KBM-7 (cell line): ENCODE results near the gene ATG2B.
A peak's percentile ranks its signal among the peaks of the same experiment; 100 is the strongest.

Source experiments
- DNase-seq: peaks from one replicate; pipeline ENCODE4 v3.0.0-alpha.2; 2015
- in situ Hi-C: fragments of 300-500 bp; cut with MboI; formaldehyde crosslinking; loops from 2 replicates; pipeline ENCODE4 v1.14.3; 2020; ENCODE audit warnings: low sequenced_read_pairs, low pct_unique_long_range_greater_than_20kb, mixed read lengths

ATG2B gene

DNA sequence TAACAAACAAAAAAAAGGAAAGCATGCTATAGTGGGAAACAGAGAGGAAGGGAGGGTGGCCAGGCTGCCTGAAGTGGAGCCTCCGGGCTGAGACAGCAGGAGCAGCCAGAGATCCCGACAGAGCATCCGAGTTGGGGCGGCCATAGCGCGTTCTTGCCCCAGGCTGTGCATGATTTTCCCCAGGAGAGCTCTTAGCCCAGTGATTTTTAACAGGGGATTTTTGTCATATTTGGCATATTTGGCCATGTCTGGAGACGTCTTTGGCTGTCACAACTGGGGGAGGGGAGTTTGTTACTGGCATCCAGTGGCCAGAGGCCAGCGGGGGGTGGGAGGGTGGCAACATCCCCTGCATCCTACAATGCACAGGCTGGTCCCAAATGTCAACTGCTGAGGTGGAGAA lies 83.6 kb downstream of the ATG2B start:
- DNase-seq: no peak
- in situ Hi-C loops: no loop called here

- in situ Hi-C loops: no loop called here
- no peak for DNase-seq
Measured at GRCh38 chr14:96277890-96278289, 85.3 kb downstream of the ATG2B start.

DNA sequence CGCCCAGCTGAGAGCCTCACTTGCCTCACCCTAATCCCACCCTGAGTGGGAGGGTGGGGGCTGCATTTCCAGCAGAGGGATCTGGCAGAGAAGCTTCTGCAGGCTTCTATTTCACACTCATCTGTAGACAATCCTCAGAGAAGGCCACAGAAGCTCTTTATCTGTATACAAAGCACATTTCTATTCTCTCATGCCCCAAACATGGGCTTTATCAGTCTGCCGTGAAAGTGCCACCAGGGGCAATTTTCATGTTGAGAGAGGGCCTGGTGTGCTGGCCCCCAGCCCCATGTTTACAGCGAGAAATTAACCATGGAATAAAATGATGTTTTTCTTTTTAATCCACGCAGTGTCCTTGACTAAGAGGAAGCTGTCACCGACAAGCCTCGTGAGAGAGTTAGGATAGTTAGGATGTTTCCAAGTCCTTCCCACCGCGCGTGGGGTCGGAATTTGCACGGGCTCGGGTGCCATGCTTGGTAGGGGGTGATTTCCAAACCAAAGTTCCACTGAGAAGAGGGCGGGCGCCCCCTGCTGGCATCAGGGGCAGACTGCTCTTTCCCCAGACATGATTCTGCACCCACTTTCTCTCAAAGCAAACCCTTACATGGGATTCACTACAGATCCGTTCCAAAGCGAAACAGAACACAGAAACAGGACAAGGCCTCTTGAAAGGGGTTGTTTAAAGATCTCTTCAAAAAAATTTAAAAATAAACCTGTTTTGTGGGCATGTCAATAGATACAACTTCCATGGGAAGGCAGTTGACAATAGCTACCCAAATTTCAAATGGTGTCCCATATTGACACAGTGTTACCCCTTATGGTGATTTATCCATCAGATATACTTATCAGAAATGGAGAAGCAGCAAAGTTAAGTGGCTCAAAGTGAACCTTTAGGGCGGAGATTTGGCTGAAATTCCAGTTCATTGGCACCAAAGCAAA lies 87.7 kb downstream of the ATG2B start:
- peak; percentile 63 for DNase-seq
- in situ Hi-C loops: no loop called here

DNA sequence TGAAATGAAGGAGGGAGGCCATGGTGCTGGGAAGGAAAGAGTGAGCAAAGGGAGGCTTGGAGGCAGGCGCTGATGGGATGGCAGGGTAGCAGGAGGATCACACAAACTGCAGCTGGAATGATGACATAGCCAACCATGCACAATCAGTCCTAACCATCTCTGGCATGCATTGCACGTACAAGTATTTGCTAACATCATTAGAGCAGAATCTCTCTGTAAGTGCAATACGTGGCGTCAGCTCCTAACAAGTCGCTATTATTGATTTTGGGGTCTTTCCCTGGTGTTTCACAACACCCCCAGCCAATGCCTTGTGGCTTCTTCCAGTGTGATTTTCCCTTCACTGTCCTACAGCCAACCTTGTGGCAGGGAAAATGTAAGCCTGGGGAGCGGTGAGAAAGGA lies 88.6 kb downstream of the ATG2B start:
- DNase-seq: no peak
- in situ Hi-C loops: no loop called here

GRCh38 chr14:96274122-96274521 lies 89.0 kb downstream of the ATG2B start:
- DNase-seq: no peak
- in situ Hi-C loops: no loop called here

DNA sequence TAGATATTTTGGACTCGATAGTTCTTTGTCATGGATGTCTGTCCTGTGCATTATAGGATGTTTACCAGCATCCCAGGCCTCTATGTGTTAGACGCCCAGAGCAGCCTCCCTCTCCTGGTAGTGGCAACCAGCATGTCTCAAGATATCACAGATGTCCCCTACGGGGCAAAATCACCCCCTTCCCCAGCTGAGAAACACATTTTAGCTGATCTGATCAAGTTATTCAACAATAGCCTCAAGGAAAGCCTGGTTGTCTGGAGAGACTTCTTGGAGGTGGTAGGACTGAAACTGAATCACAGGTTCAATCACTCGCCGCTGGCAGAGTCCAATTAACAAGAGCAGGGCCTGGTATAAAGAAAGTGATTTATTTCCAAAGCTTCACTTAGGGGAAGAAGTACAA lies 89.5 kb downstream of the ATG2B start:
- no peak for DNase-seq
- in situ Hi-C loops: no loop called here

DNA sequence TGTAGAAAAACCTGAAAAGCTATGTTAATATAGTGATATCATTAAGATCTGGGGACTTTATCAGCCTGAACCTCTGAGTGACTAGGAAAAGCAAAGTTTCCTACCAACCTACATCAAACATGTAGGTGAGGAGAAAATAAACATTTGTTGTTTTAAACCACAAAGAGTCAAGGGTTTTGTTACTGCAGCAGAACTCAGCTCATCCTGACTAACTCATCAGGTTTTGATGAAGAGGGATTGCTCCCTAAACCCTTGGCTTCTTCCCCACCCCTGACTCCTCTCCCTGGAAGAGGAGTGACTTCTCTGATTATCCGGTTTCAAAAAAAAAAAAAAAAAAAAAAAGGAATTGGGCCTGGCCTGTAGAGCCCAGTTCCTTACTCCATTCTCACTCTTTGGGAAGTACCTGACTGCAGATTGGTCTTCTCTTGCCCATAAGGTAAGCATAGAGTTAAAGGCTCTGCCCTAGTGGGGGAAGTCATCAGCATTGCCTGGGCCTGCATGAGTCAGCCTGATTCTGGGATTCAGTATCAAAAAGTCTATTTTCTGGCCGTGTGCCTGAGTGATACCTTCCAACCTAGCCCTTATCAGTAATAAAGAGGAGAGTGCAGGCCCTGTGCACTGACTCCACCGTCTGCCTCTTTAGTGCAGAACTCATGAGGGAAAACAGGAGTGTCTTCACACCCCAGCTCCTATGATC lies 90.2 kb downstream of the ATG2B start:
- in situ Hi-C loops: no loop called here
- DNase-seq: no peak

GRCh38 chr14:96271421-96271762 lies 91.7 kb downstream of the ATG2B start:
- DNase-seq: no peak
- in situ Hi-C loops: no loop called here

GRCh38 chr14:96270565-96271420 lies 92.3 kb downstream of the ATG2B start:
- in situ Hi-C loops: no loop called here
- DNase-seq: no peak

DNA sequence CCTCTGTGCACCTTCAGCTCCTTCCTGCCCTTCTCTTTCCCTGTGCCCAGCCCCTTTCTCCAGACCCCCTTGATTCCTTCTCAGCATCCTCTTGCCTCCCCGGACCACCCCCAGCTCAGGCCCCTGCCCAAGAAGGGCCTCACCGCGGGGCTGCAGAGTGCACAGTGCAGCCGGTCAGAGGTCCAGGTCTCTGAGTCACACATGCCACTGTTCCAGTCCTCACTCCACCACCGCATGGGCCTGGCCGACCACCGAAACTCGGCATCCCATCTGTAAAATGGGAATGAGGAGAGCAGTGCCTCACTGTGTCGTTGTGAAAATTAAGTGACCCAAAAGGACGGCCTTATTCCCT lies 93.8 kb downstream of the ATG2B start:
- in situ Hi-C loops: no loop called here
- DNase-seq: no peak

- no peak for DNase-seq
- in situ Hi-C loops: no loop called here
Measured at GRCh38 chr14:96268431-96269358, 94.4 kb downstream of the ATG2B start.

- in situ Hi-C loops: no loop called here
Measured at GRCh38 chr14:96267916-96268315, 95.2 kb downstream of the ATG2B start.

DNA sequence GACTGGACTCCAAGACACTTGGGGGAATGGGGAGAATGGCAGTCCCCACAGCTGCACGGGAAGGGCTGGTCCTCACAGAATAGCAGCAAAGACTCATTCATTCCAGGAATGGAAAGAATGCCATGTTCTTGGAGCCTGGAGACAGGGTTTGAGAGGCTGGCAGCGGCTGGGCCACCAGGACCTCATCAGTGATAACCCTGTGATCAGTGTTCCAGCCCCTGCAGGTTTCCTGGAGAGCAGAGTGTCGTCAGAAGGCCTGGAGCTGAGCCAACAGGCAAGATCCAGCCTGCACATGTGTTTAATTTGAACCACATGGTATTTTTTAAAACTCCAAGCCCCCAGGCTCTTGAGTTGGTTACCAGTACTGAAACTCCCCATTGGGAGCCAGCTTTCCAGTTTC lies 95.8 kb downstream of the ATG2B start:
- DNase-seq: no peak
- in situ Hi-C loops: no loop called here

More at GRCh38 chr14:96267916-96268315, 95.2 kb downstream of the ATG2B start:
- no peak for DNase-seq

GRCh38 chr14:96265383-96266095 lies 97.6 kb downstream of the ATG2B start:
- in situ Hi-C loops: no loop called here
- DNase-seq: no peak

DNA sequence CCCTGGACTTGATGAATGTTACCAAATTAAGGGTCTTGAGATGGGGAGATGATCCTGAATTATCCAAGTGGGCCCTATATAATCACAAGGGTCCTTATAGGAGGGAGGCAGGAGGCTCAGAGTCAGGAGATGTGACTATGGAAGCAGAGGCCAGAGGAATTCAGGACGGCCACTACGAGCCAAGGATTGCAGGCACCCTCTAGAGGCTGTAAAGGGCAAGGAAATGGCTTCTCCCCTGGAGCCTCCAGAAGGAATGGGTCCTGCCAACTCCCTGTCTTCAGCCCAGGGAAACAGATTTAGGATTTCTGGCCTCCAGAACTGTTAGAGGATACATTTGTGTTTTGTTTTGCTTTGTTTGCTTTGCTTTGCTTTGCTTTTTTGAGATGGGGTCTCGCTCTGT lies 98.3 kb downstream of the ATG2B start:
- in situ Hi-C loops: no loop called here
- no peak for DNase-seq

GRCh38 chr14:96264200-96264553 lies 99.0 kb downstream of the ATG2B start:
- in situ Hi-C loops: no loop called here
- no peak for DNase-seq

- no peak for DNase-seq
Measured at GRCh38 chr14:96263347-96264199, 99.6 kb downstream of the ATG2B start.

More at GRCh38 chr14:96263347-96264199, 99.6 kb downstream of the ATG2B start:
- in situ Hi-C loops: no loop called here
